ENCODE results near the gene RASGRP2. TPM values are rescaled to one million over a fixed set of nuclear protein-coding genes. Genes with fewer than 3 reads are reported as not detected.

Gene RASGRP2
- total and polyA plus RNA-seq, 2 donors: 38.1 to 227 TPM

- H3K36me3 ChIP-seq (ENCODE audit: control insufficient read depth in 2 of 2, insufficient read depth in 2 of 2, low read length in 1 of 2): peaks cover under 1 to 6% of the 10 kb centered on the region in 2 donors
- DNase-seq (ENCODE audit: low read depth in 6 of 9, low spot score in 9 of 9): peak; percentile 70 to 95 (median 83)
- H3K27me3 ChIP-seq (ENCODE audit: control insufficient read depth in 2 of 2, insufficient read depth in 1 of 2, low read length in 1 of 2): peaks cover 0 to 36% of the 10 kb centered on the region in 2 donors
- H3K27ac ChIP-seq (ENCODE audit: low read depth in 1 of 2, low read length in 1 of 2): peak overlapping the region; percentile 96 to 98
- WGBS: under 1% methylated on average over 52 of the region's 52 CpGs
- H3K9me3 ChIP-seq (ENCODE audit: control insufficient read depth in 2 of 2, insufficient read depth in 1 of 2, low read length in 1 of 2): peaks cover 0 to 7% of the 10 kb centered on the region in 2 donors
- H3K4me3 ChIP-seq (ENCODE audit: low read length in 2 of 2): peak overlapping the region; percentile 80 to 84
- H3K4me1 ChIP-seq (ENCODE audit: control insufficient read depth in 2 of 2, insufficient read depth in 2 of 2, low read length in 2 of 2): peaks cover 18 to 56% of the 10 kb centered on the region in 2 donors
These were observed 1.8 kb upstream of the RASGRP2 start for GRCh38 chr11:64745521-64746328.

GRCh38 chr11:64745189-64745520 lies 1.2 kb upstream of the RASGRP2 start:
- WGBS: under 1% methylated on average over 20 of the region's 20 CpGs
- Histone ChIP-seq H3K27me3 (ENCODE audit: control insufficient read depth in 2 of 2, insufficient read depth in 1 of 2, low read length in 1 of 2) (peaks cover 0 to 36% of the 10 kb centered on the region in 2 donors), H3K36me3 (ENCODE audit: control insufficient read depth in 2 of 2, insufficient read depth in 2 of 2, low read length in 1 of 2) (peaks cover 3 to 11% of the 10 kb centered on the region in 2 donors)

GRCh38 chr11:64744544-64745188 lies 724 bp upstream of the RASGRP2 start:
- Histone ChIP-seq H3K4me3 (ENCODE audit: low read length in 2 of 2) (peak overlapping the region; percentile 80 to 84), H3K36me3 (ENCODE audit: control insufficient read depth in 2 of 2, insufficient read depth in 2 of 2, low read length in 1 of 2) (peaks cover 7 to 16% of the 10 kb centered on the region in 2 donors), H3K4me1 (ENCODE audit: control insufficient read depth in 2 of 2, insufficient read depth in 2 of 2, low read length in 2 of 2) (peaks cover 18 to 56% of the 10 kb centered on the region in 2 donors), H3K27me3 (ENCODE audit: control insufficient read depth in 2 of 2, insufficient read depth in 1 of 2, low read length in 1 of 2) (peaks cover 0 to 36% of the 10 kb centered on the region in 2 donors), H3K9me3 (ENCODE audit: control insufficient read depth in 2 of 2, insufficient read depth in 1 of 2, low read length in 1 of 2) (peaks cover 0 to 7% of the 10 kb centered on the region in 2 donors), H3K27ac (ENCODE audit: low read depth in 1 of 2, low read length in 1 of 2) (peak overlapping the region; percentile 96 to 98)
- under 1% methylated on average over 88 of the region's 89 CpGs for WGBS
- peak in 2 of 9 donors; percentile 23 to 31 for DNase-seq (ENCODE audit: low read depth in 6 of 9, low spot score in 9 of 9)

More at GRCh38 chr11:64745189-64745520, 1.2 kb upstream of the RASGRP2 start:
- DNase-seq (ENCODE audit: low read depth in 6 of 9, low spot score in 9 of 9): peak; percentile 43 to 92 (median 73)
- H3K9me3 ChIP-seq (ENCODE audit: control insufficient read depth in 2 of 2, insufficient read depth in 1 of 2, low read length in 1 of 2): peaks cover 0 to 7% of the 10 kb centered on the region in 2 donors
- peak overlapping the region; percentile 96 to 98 for H3K27ac ChIP-seq (ENCODE audit: low read depth in 1 of 2, low read length in 1 of 2)
- peak overlapping the region; percentile 80 to 84 for H3K4me3 ChIP-seq (ENCODE audit: low read length in 2 of 2)
- H3K4me1 ChIP-seq (ENCODE audit: control insufficient read depth in 2 of 2, insufficient read depth in 2 of 2, low read length in 2 of 2): peaks cover 18 to 56% of the 10 kb centered on the region in 2 donors

- H3K4me1 ChIP-seq (ENCODE audit: control insufficient read depth in 2 of 2, insufficient read depth in 2 of 2, low read length in 2 of 2): peaks cover 18 to 54% of the 10 kb centered on the region in 2 donors
- peaks cover 10 to 22% of the 10 kb centered on the region in 2 donors for H3K36me3 ChIP-seq (ENCODE audit: control insufficient read depth in 2 of 2, insufficient read depth in 2 of 2, low read length in 1 of 2)
- peak overlapping the region; percentile 61 to 84 for H3K4me3 ChIP-seq (ENCODE audit: low read length in 2 of 2)
- H3K9me3 ChIP-seq (ENCODE audit: control insufficient read depth in 2 of 2, insufficient read depth in 1 of 2, low read length in 1 of 2): peaks cover 0 to 7% of the 10 kb centered on the region in 2 donors
- H3K27ac ChIP-seq (ENCODE audit: low read depth in 1 of 2, low read length in 1 of 2): peak overlapping the region in 1 of 2 donors; percentile 91
- DNase-seq (ENCODE audit: low read depth in 6 of 9, low spot score in 9 of 9): peak in 7 of 9 donors; percentile 42 to 81 (median 60)
- peaks cover 0 to 36% of the 10 kb centered on the region in 2 donors for H3K27me3 ChIP-seq (ENCODE audit: control insufficient read depth in 2 of 2, insufficient read depth in 1 of 2, low read length in 1 of 2)
- WGBS: under 1% methylated on average over 58 of the region's 58 CpGs
These were observed 902 bp downstream of the RASGRP2 start for GRCh38 chr11:64742889-64743590.

GRCh38 chr11:64742087-64742888 lies 1.7 kb downstream of the RASGRP2 start:
- DNase-seq (ENCODE audit: low read depth in 6 of 9, low spot score in 9 of 9): no peak
- no peak overlapping the region for H3K27ac ChIP-seq (ENCODE audit: low read depth in 1 of 2, low read length in 1 of 2)
- H3K9me3 ChIP-seq (ENCODE audit: control insufficient read depth in 2 of 2, insufficient read depth in 1 of 2, low read length in 1 of 2): peaks cover 0 to 7% of the 10 kb centered on the region in 2 donors
- peak overlapping the region; percentile 61 to 84 for H3K4me3 ChIP-seq (ENCODE audit: low read length in 2 of 2)
- peaks cover 0 to 36% of the 10 kb centered on the region in 2 donors for H3K27me3 ChIP-seq (ENCODE audit: control insufficient read depth in 2 of 2, insufficient read depth in 1 of 2, low read length in 1 of 2)
- H3K36me3 ChIP-seq (ENCODE audit: control insufficient read depth in 2 of 2, insufficient read depth in 2 of 2, low read length in 1 of 2): peaks cover 10 to 23% of the 10 kb centered on the region in 2 donors
- H3K4me1 ChIP-seq (ENCODE audit: control insufficient read depth in 2 of 2, insufficient read depth in 2 of 2, low read length in 2 of 2): peaks cover 18 to 52% of the 10 kb centered on the region in 2 donors
- 24% methylated on average over 54 of the region's 54 CpGs for WGBS

- Histone ChIP-seq H3K4me1 (ENCODE audit: control insufficient read depth in 2 of 2, insufficient read depth in 2 of 2, low read length in 2 of 2) (peaks cover 18 to 44% of the 10 kb centered on the region in 2 donors), H3K27ac (ENCODE audit: low read depth in 1 of 2, low read length in 1 of 2) (no peak overlapping the region), H3K27me3 (ENCODE audit: control insufficient read depth in 2 of 2, insufficient read depth in 1 of 2, low read length in 1 of 2) (peaks cover 0 to 36% of the 10 kb centered on the region in 2 donors), H3K36me3 (ENCODE audit: control insufficient read depth in 2 of 2, insufficient read depth in 2 of 2, low read length in 1 of 2) (peaks cover 17 to 30% of the 10 kb centered on the region in 2 donors), H3K9me3 (ENCODE audit: control insufficient read depth in 2 of 2, insufficient read depth in 1 of 2, low read length in 1 of 2) (peaks cover 0 to 7% of the 10 kb centered on the region in 2 donors), H3K4me3 (ENCODE audit: low read length in 2 of 2) (no peak overlapping the region)
- WGBS: 94% methylated on average over 24 of the region's 24 CpGs
- no peak for DNase-seq (ENCODE audit: low read depth in 6 of 9, low spot score in 9 of 9)
These were observed 2.4 kb downstream of the RASGRP2 start for GRCh38 chr11:64741375-64742086.

- H3K27ac ChIP-seq (ENCODE audit: low read depth in 1 of 2, low read length in 1 of 2): no peak overlapping the region
- peaks cover 0 to 33% of the 10 kb centered on the region in 2 donors for H3K27me3 ChIP-seq (ENCODE audit: control insufficient read depth in 2 of 2, insufficient read depth in 1 of 2, low read length in 1 of 2)
- H3K9me3 ChIP-seq (ENCODE audit: control insufficient read depth in 2 of 2, insufficient read depth in 1 of 2, low read length in 1 of 2): peaks cover 0 to 6% of the 10 kb centered on the region in 2 donors
- DNase-seq (ENCODE audit: low read depth in 6 of 9, low spot score in 9 of 9): no peak
- peaks cover 13 to 29% of the 10 kb centered on the region in 2 donors for H3K4me1 ChIP-seq (ENCODE audit: control insufficient read depth in 2 of 2, insufficient read depth in 2 of 2, low read length in 2 of 2)
- no peak overlapping the region for H3K4me3 ChIP-seq (ENCODE audit: low read length in 2 of 2)
- peaks cover 34 to 46% of the 10 kb centered on the region in 2 donors for H3K36me3 ChIP-seq (ENCODE audit: control insufficient read depth in 2 of 2, insufficient read depth in 2 of 2, low read length in 1 of 2)
- WGBS: 96% methylated on average over 12 of the region's 12 CpGs
These were observed 4.1 kb downstream of the RASGRP2 start for GRCh38 chr11:64739871-64740270.

GRCh38 chr11:64736654-64737053 lies 7.3 kb downstream of the RASGRP2 start:
- WGBS: 98% methylated on average over 15 of the region's 15 CpGs
- no peak for DNase-seq (ENCODE audit: low read depth in 6 of 9, low spot score in 9 of 9)
- Histone ChIP-seq H3K27ac (ENCODE audit: low read depth in 1 of 2, low read length in 1 of 2) (no peak overlapping the region), H3K4me3 (ENCODE audit: low read length in 2 of 2) (no peak overlapping the region), H3K27me3 (ENCODE audit: control insufficient read depth in 2 of 2, insufficient read depth in 1 of 2, low read length in 1 of 2) (peaks cover 0 to 6% of the 10 kb centered on the region in 2 donors), H3K9me3 (ENCODE audit: control insufficient read depth in 2 of 2, insufficient read depth in 1 of 2, low read length in 1 of 2) (peaks cover 0 to 6% of the 10 kb centered on the region in 2 donors), H3K4me1 (ENCODE audit: control insufficient read depth in 2 of 2, insufficient read depth in 2 of 2, low read length in 2 of 2) (peaks cover 0 to 2% of the 10 kb centered on the region in 2 donors), H3K36me3 (ENCODE audit: control insufficient read depth in 2 of 2, insufficient read depth in 2 of 2, low read length in 1 of 2) (peaks cover 41 to 60% of the 10 kb centered on the region in 2 donors)

Data from thymus (tissue), 11 donors.